ENCODE data around the gene CAMKK2.

DNA sequence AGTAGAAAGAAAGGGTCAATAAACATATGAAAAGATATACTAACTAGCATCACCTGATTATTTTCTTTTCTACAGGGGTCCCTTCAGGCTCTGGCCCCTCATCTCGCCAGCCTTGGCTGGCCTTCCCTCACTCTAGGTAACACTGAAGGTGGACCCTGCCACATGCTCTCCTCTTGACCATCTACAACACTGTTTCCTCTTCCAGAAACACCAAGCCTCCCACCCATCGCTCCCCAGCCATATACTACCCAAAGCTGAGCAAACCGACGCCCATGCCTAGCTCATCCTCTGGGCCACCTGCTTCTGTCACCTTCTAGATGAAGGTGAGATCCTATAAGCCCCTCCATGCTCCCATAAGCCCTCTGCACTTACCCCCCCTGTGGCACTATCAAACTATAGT is 40.9 kb upstream of the CAMKK2 start:
- TF ChIP-seq CTCF (conservative IDR thresholded peaks at IDR 0.05; ENCODE audit: low read length) (no peak), EZH2phosphoT487 (IDR thresholded peaks at IDR 0.05; ENCODE audit: borderline replicate concordance) (no peak)
